ENCODE measurements around the gene HLF.
"Not testable (repeated sequence)": the region's sequence is repeated elsewhere in the genome, so short reads cannot be mapped to it uniquely, and the experiment has no call there.

The HLF gene

GRCh38 chr17:55314061-55314783, 49.5 kb downstream of the HLF start:
- no peak for DNase-seq

GRCh38 chr17:55314784-55315491, 50.2 kb downstream of the HLF start:
- DNase-seq = no peak

- no peak for DNase-seq
Observed at GRCh38 chr17:55316499-55316898, 51.7 kb downstream of the HLF start.

- no peak for DNase-seq
Observed at GRCh38 chr17:55317284-55317683, 52.5 kb downstream of the HLF start.

- no peak for DNase-seq
Observed at GRCh38 chr17:55318081-55318480, 53.3 kb downstream of the HLF start.

GRCh38 chr17:55318715-55319487, 54.1 kb downstream of the HLF start:
- DNase-seq = no peak

GRCh38 chr17:55319933-55320593, 55.3 kb downstream of the HLF start:
- no peak for DNase-seq

- DNase-seq = no peak
Observed at GRCh38 chr17:55320594-55321426, 56.0 kb downstream of the HLF start.

GRCh38 chr17:55321427-55322060, 56.8 kb downstream of the HLF start:
- DNase-seq = no peak

GRCh38 chr17:55322453-55322985, 57.8 kb downstream of the HLF start:
- DNase-seq = no peak

- DNase-seq = no peak
Observed at GRCh38 chr17:55323518-55324295, 58.9 kb downstream of the HLF start.

- no peak for DNase-seq
Observed at GRCh38 chr17:55324296-55324978, 59.7 kb downstream of the HLF start.

GRCh38 chr17:55325406-55325805, 60.6 kb downstream of the HLF start:
- no peak for DNase-seq

- no peak for DNase-seq
Observed at GRCh38 chr17:55326030-55326429, 61.3 kb downstream of the HLF start.

- DNase-seq = no peak
Observed at GRCh38 chr17:55327225-55328088, 62.7 kb downstream of the HLF start.

GRCh38 chr17:55328514-55328913, 63.8 kb downstream of the HLF start:
- not testable (repeated sequence) for DNase-seq

GRCh38 chr17:55330344-55330933, 65.7 kb downstream of the HLF start:
- no peak for DNase-seq

- DNase-seq = peak; percentile 87
Observed at GRCh38 chr17:55332296-55333041, 67.7 kb downstream of the HLF start.
